ENCODE results near the gene SET.

The SET gene

DNA sequence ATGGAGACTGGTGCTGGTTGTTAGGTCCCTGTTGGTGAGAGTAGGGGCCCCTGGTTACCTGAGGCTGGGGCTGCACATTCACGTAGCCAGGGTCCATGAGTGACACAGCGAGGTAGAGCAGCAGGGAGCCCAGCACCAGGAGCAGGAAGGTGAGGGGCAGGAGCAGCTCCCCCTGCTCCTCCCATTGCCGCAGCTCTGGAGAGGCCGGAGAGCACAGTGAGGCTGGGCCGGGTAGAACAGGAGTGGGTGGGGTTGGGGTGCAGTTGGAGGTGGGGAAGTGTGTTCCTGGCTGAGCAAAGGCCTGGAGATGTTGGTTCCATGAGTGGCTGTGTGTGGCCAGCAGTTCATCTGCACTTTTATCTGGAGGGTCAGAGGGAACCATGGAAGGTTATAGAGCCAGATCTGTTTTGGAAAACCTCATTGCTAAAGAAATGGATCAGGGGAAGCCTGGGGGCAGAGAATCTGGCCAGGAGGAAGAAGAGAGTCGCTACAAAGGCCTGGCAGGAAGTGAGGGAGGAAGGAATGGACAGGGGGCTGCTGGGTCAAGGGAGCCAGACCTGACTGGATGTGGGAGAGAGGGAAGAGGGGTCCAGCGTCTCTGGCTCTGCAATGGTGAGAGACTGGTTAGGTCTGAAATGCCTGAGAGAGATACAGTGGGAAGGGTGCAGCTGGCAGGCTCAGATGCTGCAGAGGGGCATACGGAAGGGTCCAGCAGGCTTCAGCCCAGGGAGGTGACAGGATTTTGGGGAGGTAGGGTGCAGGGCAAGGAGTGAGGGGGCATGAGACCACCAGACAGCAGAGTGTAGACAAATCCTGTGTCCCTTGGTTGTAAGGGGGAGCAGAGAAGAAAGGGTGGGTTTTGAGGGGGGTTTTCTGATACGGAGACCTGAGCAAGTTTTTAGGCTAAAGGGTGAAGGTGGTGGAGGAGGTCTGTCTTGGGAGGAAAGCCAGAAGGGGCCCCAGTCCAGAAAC, 33.6 kb downstream of the SET start:
- no peak overlapping the region for H3K9ac ChIP-seq (ENCODE audit: low read depth, low read length)
- H3K36me3 ChIP-seq (ENCODE audit: control insufficient read depth, insufficient read depth, low read length), result peaks cover 22% of the 10 kb centered on the region
- peak overlapping the region; percentile 76 for H3K4me3 ChIP-seq (ENCODE audit: low read depth, low read length)
- no peak overlapping the region for H3K27ac ChIP-seq (ENCODE audit: low read depth, low read length)
- H3K4me1 ChIP-seq (ENCODE audit: control insufficient read depth, insufficient read depth, low read length), result peaks cover 4% of the 10 kb centered on the region; the same call in 1 of the 2 replicates
- H3K27me3 ChIP-seq (ENCODE audit: control insufficient read depth, insufficient read depth, low read length), result no peaks in the 10 kb centered on the region
- H3K9me3 ChIP-seq (ENCODE audit: control insufficient read depth, insufficient read depth, low read length), result no peaks in the 10 kb centered on the region

DNA sequence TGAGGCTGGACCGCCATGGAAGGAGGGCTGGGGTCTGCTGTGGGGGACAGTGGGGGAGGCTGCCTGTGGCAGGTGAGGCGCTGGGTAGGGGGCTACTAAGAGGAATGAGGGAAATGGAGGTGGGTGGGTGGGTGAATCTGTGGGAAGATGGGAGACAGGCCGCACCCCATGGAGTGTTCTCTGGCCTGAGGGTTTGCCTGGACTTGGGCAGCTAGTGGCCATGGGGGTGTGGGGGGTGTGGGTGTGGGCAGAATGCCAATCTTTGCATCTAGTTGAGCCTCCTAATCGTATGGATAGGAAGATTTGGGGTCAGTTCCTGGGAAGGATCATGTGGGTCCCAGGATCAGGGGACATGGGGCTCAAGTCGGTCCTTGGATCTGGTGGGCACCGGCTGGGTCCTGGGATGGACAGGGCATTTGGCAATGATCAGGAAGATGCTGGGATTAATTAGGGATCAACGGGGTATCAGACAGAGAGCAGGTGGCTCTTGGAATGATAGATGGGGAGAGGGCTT, 34.4 kb downstream of the SET start:
- H3K9ac ChIP-seq (ENCODE audit: low read depth, low read length), result peak overlapping the region; percentile 66
- peaks cover 22% of the 10 kb centered on the region for H3K36me3 ChIP-seq (ENCODE audit: control insufficient read depth, insufficient read depth, low read length)
- H3K4me1 ChIP-seq (ENCODE audit: control insufficient read depth, insufficient read depth, low read length), result peaks cover 4% of the 10 kb centered on the region; the same call in 1 of the 2 replicates
- no peak overlapping the region for H3K27ac ChIP-seq (ENCODE audit: low read depth, low read length)
- H3K27me3 ChIP-seq (ENCODE audit: control insufficient read depth, insufficient read depth, low read length), result no peaks in the 10 kb centered on the region
- H3K4me3 ChIP-seq (ENCODE audit: low read depth, low read length), result peak overlapping the region; percentile 76
- H3K9me3 ChIP-seq (ENCODE audit: control insufficient read depth, insufficient read depth, low read length), result no peaks in the 10 kb centered on the region

DNA sequence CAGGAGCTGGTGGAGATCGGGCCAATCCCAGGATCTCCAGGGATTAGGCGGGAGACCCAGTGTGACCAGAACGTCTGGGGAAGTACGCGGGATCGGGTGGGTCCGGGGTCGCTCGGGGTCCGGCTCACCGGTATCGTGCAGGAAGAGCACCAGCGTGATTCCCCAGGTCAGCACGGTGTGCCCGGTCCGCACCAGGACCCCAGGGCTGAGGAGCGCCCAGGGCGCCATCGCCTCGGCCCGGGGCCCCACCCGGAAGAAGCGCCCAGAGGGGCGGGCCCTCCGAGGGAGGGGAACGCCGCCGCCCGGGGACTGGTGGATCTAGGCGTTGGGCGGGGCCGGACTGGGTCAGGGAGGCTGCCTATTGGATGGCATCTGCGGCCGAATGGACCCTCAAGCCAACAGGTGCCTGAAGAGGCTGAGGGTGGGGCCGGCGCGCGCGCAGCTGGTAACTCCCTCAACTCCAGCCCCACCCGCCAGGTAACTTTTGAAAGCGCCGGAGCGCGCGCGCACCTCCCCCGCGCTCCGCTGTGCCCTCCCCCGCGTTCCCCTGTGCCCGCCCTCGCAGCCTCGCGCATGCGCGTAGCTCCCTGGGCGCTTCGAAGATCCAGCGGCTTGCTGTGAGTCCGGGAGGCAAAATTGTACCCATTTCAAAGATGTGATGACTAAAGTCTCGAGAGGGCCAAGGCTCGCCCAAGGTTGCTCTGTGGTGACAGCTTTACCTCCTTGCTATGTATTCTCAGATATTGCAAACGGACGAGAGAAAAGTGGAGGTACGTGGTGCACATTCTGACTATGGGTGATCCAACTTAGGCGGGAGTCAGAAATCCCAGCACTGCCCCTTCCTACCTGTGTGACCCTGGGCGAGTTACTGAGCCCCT, 35.1 kb downstream of the SET start, which contains the start of gene ZDHHC12:
Gene ZDHHC12, minus strand, starts transcription at position 262 of the 878 bp plus-strand sequence. Its CDS starts 34 bp downstream, at position 228.
- peaks cover 22% of the 10 kb centered on the region for H3K36me3 ChIP-seq (ENCODE audit: control insufficient read depth, insufficient read depth, low read length)
- peak within 1 kb of the TSS; percentile 61 for H3K27ac ChIP-seq (ENCODE audit: low read depth, low read length)
- H3K9me3 ChIP-seq (ENCODE audit: control insufficient read depth, insufficient read depth, low read length), result no peaks in the 10 kb centered on the region
- H3K4me3 ChIP-seq (ENCODE audit: low read depth, low read length), result peak within 1 kb of the TSS; percentile 76
- peaks cover 4% of the 10 kb centered on the region; the same call in 1 of the 2 replicates for H3K4me1 ChIP-seq (ENCODE audit: control insufficient read depth, insufficient read depth, low read length)
- H3K9ac ChIP-seq (ENCODE audit: low read depth, low read length), result peak within 1 kb of the TSS; percentile 66
- no peaks in the 10 kb centered on the region for H3K27me3 ChIP-seq (ENCODE audit: control insufficient read depth, insufficient read depth, low read length)

DNA sequence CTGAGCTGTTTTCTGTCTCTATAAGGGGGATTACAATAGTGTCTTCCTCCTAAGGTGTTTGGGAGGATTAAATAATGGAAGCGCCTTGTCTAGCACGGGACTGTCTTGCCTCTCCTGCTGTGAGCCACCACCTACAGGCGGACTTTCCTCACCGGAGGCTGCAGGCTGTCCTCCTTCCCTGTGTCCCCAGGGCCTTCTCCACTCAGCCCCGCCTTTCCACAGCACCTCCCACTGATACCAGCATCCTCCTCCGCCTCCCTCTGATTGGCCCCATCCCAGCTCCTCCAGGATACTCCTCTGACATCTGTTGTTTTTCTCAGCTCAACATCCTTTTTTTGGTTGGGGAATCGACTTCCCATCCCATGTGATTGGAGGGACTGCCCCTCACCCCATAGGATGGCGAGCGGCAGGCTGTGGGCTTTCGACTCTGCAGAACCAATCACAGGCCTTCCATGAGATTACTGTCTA, 35.8 kb downstream of the SET start:
- Histone ChIP-seq H3K27ac (ENCODE audit: low read depth, low read length) (peak overlapping the region; percentile 46), H3K9ac (ENCODE audit: low read depth, low read length) (no peak overlapping the region; the same call in 1 of the 2 replicates), H3K27me3 (ENCODE audit: control insufficient read depth, insufficient read depth, low read length) (no peaks in the 10 kb centered on the region), H3K4me1 (ENCODE audit: control insufficient read depth, insufficient read depth, low read length) (peaks cover 4% of the 10 kb centered on the region; the same call in 1 of the 2 replicates), H3K9me3 (ENCODE audit: control insufficient read depth, insufficient read depth, low read length) (no peaks in the 10 kb centered on the region), H3K4me3 (ENCODE audit: low read depth, low read length) (peak overlapping the region; percentile 60), H3K36me3 (ENCODE audit: control insufficient read depth, insufficient read depth, low read length) (peaks cover 21% of the 10 kb centered on the region)

DNA sequence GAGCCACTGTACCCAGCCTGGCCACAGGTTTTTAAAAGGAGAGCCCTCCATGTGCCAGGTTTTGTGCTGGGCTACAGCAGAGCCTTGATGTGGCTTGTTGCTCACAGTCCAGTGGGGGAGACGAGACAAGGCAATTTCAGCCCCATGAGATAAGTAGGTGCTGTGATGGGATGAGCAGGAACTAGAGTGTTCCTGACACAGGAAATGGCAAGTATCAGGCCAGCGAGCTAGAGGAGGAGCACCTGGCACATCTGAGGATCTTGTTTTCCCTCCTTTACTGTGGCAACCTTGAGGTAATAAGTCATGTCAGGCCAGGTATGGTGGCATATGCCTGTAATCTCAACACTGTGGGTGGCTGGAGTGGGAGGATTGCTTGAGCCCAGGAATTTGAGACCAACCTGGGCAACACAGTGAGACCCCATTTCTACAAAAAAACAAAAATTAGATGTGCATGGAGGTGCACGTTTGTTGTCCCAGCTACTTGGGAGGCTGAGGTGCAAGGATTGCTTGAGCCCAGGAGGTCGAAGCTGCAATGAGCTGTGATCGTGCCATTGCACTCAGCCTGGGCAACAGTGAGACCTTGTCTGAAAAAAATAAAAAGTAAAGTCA, 38.7 kb downstream of the SET start:
- Histone ChIP-seq H3K4me3 (ENCODE audit: low read depth, low read length) (no peak overlapping the region), H3K36me3 (ENCODE audit: control insufficient read depth, insufficient read depth, low read length) (no peaks in the 10 kb centered on the region; the same call in 1 of the 2 replicates), H3K4me1 (ENCODE audit: control insufficient read depth, insufficient read depth, low read length) (peaks cover 4% of the 10 kb centered on the region; the same call in 1 of the 2 replicates), H3K27me3 (ENCODE audit: control insufficient read depth, insufficient read depth, low read length) (no peaks in the 10 kb centered on the region), H3K27ac (ENCODE audit: low read depth, low read length) (no peak overlapping the region), H3K9me3 (ENCODE audit: control insufficient read depth, insufficient read depth, low read length) (no peaks in the 10 kb centered on the region), H3K9ac (ENCODE audit: low read depth, low read length) (no peak overlapping the region)

DNA sequence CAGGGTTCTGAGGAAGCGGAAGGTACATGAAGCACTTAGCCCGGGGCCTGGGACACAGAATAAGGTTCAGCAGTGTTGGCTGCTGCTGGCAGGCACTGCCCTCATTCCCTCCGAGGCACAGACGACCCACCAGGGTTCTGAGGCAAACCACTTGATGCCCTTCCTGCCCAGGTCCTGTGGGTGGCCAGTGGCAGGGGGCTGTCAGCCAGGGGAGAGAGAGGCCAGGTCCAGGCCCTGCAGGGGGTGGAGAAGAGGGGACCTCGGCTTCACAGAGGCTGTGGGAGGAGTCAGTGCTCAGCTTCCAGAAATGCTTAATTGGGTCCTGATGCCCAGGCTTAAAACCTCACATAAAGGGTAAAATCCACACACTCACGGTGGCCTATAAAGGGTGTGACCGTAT, 39.3 kb downstream of the SET start:
- no peak overlapping the region for H3K4me3 ChIP-seq (ENCODE audit: low read depth, low read length)
- no peaks in the 10 kb centered on the region for H3K9me3 ChIP-seq (ENCODE audit: control insufficient read depth, insufficient read depth, low read length)
- H3K9ac ChIP-seq (ENCODE audit: low read depth, low read length), result no peak overlapping the region
- no peak overlapping the region for H3K27ac ChIP-seq (ENCODE audit: low read depth, low read length)
- no peaks in the 10 kb centered on the region; the same call in 1 of the 2 replicates for H3K36me3 ChIP-seq (ENCODE audit: control insufficient read depth, insufficient read depth, low read length)
- H3K4me1 ChIP-seq (ENCODE audit: control insufficient read depth, insufficient read depth, low read length), result 0 out of 2 replicates have a peak, but pooled peaks cover 2% of the 10 kb centered on the region
- H3K27me3 ChIP-seq (ENCODE audit: control insufficient read depth, insufficient read depth, low read length), result no peaks in the 10 kb centered on the region

DNA sequence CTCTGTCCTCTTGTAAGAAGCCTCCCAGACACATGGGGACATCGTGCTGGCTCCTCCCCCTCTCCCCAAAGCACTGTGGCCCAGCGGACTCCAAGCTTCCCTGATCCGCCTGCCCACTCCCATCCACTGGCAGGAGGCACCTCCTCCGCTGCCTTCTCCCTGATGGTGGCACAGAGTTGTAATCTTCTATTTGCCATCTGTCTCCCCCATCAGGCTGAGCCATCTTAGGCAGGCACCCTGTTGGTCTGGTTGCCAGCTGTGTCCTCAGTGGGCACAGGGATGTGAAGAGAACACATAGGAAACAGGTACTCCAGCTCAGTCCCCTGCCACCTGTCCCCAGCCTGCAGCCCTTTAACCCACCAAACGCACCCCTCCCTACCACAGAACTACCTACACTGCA, 40.3 kb downstream of the SET start:
- Histone ChIP-seq H3K4me3 (ENCODE audit: low read depth, low read length) (no peak overlapping the region), H3K27me3 (ENCODE audit: control insufficient read depth, insufficient read depth, low read length) (no peaks in the 10 kb centered on the region), H3K9me3 (ENCODE audit: control insufficient read depth, insufficient read depth, low read length) (no peaks in the 10 kb centered on the region), H3K4me1 (ENCODE audit: control insufficient read depth, insufficient read depth, low read length) (0 out of 2 replicates have a peak, but pooled peaks cover 2% of the 10 kb centered on the region), H3K36me3 (ENCODE audit: control insufficient read depth, insufficient read depth, low read length) (no peaks in the 10 kb centered on the region; the same call in 1 of the 2 replicates), H3K9ac (ENCODE audit: low read depth, low read length) (no peak overlapping the region), H3K27ac (ENCODE audit: low read depth, low read length) (no peak overlapping the region)

DNA sequence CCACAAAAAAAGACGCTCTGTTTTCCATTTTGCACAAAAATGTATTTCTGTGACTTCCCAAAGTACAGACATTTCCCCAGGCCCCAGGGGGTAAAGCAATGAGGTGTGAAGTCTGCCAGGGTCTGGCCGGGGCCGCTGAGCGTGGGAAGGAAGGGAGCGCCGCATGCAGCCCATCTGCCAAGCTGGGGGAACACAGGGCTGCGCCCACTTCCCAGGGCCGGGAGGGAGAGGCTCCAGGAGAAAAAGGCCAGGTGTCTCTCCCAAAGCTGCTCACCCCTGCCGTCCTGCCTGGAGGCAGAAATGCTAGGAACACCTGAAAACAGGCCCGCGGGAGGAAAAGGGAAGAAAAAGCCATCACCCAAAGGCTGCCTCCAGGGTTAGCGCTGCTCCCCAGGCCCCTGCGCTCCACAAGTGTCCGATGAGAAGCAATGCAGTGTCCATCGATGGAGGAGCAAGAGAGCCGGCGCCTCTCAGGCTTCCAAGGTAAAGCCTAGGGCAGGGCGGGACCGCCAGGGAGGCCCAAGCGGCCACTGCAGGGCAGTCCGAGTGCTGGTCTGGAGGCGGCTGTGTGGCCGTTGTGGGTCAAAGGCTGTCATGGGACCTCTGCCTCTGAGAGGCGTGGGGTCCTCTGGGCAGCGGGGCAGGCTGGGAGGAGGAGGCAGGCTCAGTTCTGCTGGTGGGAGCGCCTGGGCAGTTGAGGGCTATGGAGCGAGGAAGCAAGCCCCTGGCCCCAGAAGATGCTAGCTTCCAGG, 40.9 kb downstream of the SET start:
- peaks cover 2% of the 10 kb centered on the region; the same call in 1 of the 2 replicates for H3K36me3 ChIP-seq (ENCODE audit: control insufficient read depth, insufficient read depth, low read length)
- H3K9ac ChIP-seq (ENCODE audit: low read depth, low read length), result no peak overlapping the region
- H3K4me3 ChIP-seq (ENCODE audit: low read depth, low read length), result no peak overlapping the region
- H3K9me3 ChIP-seq (ENCODE audit: control insufficient read depth, insufficient read depth, low read length), result no peaks in the 10 kb centered on the region
- no peaks in the 10 kb centered on the region for H3K27me3 ChIP-seq (ENCODE audit: control insufficient read depth, insufficient read depth, low read length)
- H3K27ac ChIP-seq (ENCODE audit: low read depth, low read length), result no peak overlapping the region
- H3K4me1 ChIP-seq (ENCODE audit: control insufficient read depth, insufficient read depth, low read length), result 0 out of 2 replicates have a peak, but pooled peaks cover 2% of the 10 kb centered on the region

DNA sequence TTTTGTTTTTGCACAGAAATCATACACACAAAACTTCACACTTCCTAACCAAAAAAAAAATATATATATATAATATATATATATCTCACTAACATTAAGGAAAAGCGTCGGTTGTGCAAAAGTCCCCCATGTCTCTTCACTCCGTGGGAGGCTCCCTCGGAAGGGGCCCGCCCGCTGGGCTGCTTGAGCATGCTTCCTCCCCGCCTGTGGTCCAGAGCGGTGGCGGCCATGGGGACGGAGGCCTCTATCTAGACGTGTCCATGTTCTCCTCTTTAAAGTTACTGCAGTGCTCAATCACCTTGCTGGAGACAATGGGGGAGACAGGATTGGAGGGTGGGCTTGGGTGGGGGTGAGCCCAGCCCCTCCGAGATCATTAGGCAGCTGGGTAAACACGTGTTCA, 42.1 kb downstream of the SET start:
- Histone ChIP-seq H3K27me3 (ENCODE audit: control insufficient read depth, insufficient read depth, low read length) (no peaks in the 10 kb centered on the region), H3K36me3 (ENCODE audit: control insufficient read depth, insufficient read depth, low read length) (peaks cover 3% of the 10 kb centered on the region; the same call in 1 of the 2 replicates), H3K27ac (ENCODE audit: low read depth, low read length) (no peak overlapping the region), H3K4me3 (ENCODE audit: low read depth, low read length) (no peak overlapping the region), H3K9ac (ENCODE audit: low read depth, low read length) (no peak overlapping the region), H3K9me3 (ENCODE audit: control insufficient read depth, insufficient read depth, low read length) (no peaks in the 10 kb centered on the region), H3K4me1 (ENCODE audit: control insufficient read depth, insufficient read depth, low read length) (no peaks in the 10 kb centered on the region)

Data from HUES48 (cell line).